Embryonic facial prominence (tissue), 1 donor: Measurements from ENCODE around the gene FAM20B.

Experiments
- DNase-seq: peaks from one replicate; pipeline ENCODE4 v3.0.0-alpha.2; 2016; ENCODE audit errors: extremely low spot score

The FAM20B gene

DNA sequence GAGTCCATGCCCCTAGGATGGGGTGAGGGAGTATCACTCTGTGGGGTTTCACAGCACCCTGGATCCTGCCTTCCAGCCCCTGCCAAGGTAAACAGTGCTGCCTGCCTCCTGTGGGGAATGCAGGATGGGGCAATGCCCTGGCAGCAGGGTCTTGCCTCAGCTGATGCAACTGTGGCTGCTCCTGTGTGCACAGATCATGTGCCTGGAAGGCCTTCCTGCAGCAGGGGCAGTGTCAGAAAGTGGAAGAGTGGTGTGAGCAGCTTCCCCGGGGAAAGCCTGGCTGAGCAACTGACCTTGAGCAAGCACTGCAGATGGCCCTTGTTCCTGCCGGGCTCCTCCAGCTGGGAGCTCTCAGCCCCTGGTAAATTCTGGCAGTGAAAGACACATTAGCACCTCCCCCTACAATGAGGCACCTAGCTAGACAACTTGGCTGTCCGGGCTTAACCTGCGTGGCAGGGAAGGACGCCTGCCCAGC lies 66.0 kb downstream of the FAM20B start:
- no peak for DNase-seq

DNA sequence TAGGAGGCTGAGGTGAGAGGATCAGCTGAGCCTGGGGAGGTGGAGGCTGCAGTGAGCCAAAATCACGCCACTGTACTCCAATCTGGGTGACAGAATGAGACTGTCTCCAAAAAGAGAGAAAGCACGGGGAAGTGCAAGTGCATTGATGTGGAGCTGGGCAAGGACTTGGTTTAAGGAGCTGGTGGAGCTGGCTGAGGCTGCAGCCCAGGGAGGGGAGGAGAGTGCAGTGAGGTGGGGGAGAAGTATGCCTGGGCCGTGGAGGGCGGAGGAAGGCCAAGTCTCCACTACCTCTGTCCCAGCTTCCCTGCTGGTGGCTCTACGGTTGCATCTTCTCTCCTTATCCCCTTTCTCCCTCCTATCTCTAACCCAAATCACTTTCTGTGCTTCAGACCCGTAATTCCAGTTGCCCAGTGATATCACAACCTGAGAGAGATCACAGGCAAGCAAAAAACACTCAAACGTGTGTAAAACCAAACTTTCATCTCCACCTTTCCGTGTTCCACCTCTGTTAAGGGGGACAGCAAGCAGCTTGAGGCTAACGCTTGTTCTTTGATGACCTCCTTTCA lies 67.3 kb downstream of the FAM20B start:
- DNase-seq, result no peak

DNA sequence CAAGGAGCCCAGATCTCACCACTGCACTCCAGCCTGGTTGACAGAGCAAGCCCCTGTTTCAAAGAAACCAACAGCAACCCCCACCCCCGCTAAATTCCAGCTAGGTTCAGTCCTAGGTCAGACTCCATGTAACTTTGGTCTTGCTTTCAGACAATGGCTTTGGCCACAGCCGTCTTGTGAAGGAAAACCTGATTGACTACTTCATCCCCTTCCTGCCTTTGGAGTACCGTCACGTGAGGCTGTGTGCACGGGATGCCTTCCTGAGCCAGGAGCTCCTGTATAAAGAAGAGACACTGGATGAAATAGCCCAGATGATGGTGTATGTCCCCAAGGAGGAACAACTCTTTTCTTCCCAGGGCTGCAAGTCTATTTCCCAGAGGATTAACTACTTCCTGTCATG lies 69.1 kb downstream of the FAM20B start:
- DNase-seq, result no peak

DNA sequence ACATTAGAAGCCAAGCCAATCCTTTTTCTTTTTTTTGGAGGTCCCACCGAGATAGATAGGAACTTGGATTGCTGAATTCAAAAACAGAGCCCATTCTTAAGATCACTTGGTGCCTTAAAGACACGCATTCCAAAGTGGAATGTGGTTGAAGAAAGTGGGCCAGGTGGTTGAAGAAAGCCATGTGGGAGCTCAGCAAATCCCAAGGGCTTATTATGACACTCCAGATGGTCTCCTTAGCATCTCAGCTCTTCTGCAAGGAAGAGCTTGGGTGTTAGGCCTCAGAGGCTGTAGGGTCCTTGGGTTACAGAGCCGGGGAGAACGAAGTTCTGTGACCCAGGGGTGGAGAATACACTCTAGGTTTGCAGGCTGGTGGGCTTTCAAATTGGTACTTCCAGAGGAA lies 69.7 kb downstream of the FAM20B start:
- DNase-seq, result no peak

DNA sequence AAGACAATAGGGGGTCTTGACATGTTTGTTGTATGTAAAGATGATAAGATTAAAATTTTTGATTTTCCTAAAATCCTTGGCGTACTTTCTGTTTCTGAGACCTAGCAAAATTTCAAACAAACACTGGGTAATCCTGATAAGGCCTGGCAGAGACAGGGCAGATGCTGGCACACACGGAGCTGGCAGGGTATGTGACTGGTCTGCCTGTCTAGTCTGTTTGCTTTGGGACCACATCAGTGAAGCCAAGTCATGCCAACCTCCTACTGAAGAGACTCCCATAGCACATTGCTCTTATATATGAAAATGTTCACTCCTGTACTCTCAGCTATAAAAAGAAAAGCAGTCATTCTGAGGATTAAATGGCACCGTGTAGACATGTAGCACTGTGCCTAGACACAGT lies 70.2 kb downstream of the FAM20B start:
- DNase-seq, result no peak

DNA sequence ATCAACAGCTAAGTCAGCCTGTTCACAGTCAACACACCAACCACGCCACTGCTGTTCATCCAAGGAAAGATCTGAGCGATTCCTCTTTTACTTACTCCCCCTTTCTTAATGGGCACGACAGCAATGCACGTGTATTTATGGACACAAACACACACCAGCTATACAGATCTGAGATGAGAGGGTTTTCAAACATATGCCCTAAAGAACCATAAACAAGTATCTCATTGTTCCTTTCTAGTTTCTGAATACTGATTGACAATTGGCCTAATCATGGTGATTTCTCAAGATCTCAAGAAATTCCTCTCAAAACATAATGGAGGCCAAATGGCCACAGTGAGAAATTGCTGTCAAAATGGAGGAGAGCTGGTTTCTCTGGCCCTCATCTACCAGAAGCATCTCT lies 74.2 kb downstream of the FAM20B start:
- DNase-seq, result no peak

DNA sequence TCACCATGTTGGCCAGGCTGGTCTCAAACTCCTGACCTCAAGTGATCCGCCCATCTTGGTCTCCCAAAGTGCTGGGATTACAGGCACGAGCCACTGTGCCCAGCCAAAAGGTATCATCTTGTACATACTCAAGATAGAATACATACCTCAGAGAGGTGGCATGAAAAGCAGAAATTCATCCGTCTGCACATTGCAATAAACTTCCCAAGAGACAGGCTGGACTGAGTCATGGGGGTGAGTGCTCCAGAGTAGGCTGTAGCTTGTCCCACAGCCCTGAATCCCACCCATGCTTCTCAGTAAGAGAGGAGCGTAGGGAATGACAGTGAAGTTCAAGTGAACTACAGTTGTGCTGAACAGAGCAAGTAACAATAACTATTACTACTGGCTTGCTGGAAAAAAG lies 75.9 kb downstream of the FAM20B start:
- no peak for DNase-seq

DNA sequence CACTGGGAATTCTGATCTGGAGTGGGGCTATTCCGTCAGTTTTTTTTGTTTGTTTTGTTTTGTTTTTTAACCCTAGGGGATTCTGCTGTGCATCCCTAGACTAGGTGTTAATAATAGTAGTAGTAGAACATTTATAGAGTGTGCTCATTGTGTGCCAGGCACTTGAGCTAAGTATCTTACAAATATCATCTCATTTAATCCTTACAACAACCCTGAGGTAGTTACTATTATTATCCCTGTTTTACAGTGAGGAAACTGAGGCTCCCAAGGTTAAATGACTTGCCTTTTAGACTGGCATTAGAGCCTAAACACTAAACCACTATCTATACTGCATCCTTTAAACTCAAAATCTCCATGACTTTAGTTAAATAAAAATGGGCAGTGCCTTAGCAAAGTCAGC lies 78.3 kb downstream of the FAM20B start:
- no peak for DNase-seq

DNA sequence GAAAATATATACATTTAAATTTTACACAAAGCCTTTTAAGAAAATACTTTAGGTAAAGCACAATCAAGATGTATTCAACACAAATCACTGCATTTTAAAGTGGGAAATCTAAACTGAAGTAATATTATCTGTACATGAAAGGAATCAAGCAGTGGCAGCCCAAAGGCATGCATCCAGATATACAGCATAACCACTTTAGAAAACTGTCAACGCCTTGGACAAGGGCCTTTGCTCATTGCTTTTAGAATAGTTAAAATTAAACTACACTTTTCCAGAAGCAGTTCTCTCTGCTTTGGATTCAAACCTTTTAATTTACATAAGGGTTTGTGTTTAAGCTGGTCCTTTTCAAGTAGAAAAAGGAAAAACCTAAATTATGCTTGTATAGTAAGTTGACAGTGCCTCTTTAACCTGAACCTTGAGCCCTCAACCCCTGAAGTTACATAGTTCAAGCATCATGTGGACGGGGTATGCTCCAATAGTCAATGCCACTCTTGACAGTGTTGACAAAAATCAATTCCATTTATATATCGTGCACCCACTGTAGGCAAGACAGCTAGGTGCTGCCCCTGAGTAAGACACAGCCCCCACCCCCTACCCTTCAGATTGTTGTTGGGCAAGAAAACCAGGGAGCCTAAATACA lies 79.0 kb downstream of the FAM20B start:
- no peak for DNase-seq

DNA sequence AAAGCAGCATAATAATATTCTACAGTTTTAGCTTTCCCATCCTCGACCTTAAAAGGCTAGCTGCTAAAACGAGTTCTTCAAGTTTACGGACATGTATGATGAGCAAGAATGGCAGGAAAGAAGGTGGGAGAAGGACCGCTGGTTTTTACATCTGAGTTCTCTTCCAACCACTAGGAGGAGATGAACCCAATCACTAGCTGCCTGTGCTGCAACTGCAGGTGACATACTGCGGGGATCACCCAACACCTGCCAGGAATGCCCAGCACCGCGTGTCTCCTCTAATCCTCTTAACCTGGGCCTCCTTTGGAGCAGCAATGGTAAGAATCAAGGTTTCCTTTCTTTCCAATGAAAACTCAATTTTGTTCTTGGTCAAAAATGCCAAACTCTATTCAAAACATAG lies 79.7 kb downstream of the FAM20B start:
- DNase-seq, result no peak

DNA sequence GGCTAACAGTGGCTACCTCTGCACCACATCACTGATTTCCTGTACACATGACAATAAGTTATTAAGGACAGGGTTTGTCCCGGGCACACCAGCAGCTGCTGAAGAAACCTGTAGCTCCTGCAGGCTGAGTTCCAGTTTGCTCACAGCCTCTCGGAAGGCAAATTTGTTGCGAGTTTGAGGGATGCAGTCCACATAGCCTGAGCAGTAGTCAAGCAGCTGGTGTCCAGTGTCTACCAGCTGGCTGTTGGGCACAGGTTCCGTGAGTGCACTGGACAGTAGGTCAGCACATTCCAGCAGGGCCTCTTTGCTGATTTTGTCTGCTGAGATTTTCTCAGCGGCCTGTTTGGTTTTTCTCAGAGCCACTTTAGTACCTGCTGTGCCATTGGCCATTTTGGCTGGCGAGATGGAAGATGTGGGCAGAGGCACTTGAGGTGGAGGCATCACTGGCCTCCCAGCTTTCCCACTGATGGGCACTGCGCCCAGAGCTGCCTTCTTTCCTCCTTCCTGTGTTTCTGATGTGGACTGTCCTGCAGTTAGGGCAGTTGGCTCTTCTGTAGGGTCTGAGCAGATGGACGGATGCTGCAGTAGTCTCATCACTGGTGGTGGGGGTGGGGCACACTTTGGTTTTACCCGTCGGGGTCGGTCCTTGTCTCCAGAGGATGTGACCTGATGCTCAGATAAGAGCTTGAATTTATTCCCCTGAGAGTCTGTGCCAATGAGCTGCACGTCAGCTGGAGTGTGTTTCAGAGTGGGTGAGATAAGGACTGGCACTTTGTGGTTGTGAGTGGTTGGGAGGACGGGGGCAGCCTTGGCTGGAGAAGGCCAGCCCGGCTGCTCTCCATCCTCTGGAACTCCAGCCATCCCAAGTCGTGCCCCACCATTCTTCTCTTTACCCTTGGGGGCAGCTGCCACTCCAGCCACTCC lies 82.3 kb downstream of the FAM20B start:
- no peak for DNase-seq

DNA sequence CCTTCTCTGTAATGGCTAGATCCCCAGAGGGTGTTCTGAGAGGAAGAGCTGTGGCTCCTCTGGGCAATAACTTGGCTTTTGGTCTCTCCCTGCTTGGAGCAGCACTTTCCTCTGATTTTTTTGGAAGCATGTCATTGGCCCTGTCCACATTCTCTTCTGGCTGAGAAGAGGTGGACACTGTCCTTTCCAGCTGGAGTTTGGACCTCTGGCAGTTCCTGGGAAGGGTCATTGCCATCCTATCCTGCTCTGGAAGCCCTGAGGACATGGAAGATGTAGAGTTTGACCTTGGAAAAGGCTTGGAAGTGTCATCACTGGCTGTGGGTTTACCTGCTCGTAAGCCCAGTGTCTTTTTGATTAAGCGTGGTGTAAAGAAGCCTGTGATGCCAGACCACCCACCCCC lies 83.0 kb downstream of the FAM20B start:
- no peak for DNase-seq

DNA sequence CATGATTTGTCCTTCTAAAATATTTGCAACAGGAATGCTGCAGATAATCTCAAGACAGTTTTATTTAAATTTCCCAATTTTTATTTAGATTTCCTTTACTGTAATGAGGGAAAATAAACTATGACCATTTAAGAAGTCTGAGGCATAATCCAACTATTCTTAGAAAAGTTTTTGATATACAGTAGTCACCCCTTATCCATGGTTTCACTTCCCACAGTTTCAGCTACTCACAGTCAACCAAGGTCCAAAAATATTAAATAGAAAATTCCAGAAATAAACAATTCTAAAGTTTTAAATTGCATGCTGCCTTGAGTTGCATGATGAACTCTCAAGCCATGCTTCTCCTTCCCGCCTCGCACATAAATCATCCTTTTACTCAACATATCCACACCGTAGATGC lies 89.5 kb downstream of the FAM20B start:
- DNase-seq, result no peak

DNA sequence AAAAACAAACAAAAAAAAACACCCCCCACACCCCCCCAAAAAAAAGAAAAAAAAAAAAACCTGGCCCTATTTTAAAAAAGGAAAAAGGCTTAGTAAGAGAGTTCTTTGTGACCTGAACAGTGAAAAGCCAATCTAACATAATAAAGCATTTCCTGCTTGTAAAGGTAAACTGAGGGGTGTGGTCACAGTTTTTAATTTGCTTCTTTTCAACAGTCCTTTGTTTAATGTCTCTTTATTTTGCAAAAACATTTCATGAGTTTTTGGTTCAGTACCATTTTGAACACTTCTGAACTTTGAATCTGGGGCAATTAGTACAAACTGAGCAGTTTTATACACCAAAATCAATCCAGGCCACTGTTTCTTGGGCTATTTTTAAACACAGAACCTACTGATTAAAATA lies 93.8 kb downstream of the FAM20B start:
- no peak for DNase-seq

DNA sequence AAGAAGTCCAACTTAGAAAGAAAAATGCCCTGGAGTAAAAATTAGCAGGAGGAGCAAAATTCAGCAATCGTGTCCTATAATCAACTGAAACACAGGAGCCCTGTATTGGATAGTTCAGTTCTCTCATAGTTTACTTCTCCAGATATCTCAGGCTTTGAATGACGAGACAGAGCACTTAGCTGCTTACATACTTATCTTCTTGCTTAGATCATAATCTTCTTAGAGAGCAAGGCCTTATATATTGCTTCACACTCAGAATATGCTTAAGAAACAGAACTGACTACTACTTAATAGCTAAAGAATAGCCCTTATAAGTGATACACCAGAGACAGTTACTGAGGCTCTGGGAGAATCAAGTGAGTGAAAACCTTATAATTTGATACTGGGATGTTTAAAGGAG lies 95.0 kb downstream of the FAM20B start:
- DNase-seq, result no peak

DNA sequence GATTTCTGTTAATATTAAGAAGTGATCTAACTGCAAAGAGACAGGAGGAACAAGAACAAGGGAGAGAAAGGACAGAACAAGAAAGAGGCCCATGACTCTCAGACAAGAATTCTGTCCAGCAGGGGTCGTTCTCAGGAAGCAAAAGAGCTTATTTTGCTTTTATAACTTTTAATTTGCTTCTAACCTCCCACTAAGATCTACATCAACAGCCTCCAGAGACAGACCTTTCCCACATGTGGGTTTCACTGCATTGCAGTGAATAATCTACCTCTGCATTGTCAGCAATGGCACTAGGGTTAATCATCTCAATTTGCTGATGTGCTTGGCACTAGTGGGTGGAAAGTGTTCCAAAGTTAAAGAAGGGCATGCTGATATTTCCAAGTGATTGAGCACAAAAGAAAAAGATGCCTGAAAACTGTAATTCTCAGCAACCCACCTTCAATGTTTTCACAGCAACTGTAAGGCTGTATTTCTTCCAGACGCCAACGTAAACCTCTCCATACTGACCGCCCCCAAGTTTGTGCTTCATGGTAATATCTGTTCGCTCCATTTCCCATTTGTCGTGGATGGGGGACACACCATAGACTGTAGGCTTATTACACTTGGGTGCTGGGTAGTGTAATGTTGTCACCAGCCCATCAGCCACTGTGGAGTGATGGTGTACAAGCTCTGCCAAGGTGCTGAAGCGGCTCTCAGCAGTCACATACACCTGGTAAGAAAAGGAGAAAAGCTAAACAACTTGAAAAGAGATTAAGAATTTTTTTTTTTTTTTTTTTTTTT lies 95.7 kb downstream of the FAM20B start:
- no peak for DNase-seq

DNA sequence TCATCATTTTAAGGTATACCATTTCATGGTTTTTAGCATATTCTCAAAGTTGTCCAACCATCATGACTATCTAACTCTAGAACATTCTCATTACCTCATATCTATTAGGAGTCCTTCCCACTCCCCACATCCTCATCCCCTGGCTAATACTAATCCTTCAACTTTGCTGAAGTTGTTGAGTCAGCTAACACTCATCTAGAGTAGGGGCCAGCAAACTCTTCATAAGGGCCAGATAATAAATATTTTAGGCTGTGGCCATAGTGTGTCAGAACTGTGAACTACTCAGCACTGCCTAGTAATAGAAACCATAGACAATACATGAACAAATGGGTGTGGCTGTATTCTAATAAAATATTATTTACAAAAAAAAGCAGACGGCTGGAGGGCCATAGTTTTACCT lies 99.2 kb downstream of the FAM20B start:
- no peak for DNase-seq
